Activated T-cell treated with anti-CD3 and anti-CD28 coated beads for 1 hour (primary cell): ENCODE results near the gene PAGE4.

Experiments
- DNase-seq: peaks from one replicate; pipeline ENCODE4 v3.0.0-alpha.2; 2020; ENCODE audit warnings: low read depth

The PAGE4 gene, protein sequence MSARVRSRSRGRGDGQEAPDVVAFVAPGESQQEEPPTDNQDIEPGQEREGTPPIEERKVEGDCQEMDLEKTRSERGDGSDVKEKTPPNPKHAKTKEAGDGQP

DNA sequence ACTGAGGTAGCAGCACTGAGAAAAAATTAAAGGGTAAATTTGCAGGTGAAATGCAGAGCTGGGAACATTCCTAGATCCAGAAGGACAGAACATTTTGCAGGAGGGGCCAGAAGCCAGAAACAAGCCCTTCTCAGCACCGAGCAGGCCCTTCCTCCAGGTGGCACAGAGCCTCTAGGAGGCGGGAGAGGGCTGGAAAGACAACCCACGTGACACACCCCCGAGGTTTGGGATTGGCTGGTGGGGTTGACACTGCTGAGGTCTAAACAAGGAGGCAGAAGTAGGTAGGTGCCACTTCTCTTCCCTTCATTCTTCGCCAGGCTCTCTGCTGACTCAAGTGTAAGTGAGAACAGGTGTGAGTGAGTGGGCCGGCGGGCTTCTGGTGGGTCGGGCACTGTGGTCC, at the start of gene PAGE4:
PAGE4 (plus strand) TSS at position 288 of the 400 bp plus-strand sequence. CDS start 1,126 bp downstream, outside the sequence.
- no peak for DNase-seq

DNA sequence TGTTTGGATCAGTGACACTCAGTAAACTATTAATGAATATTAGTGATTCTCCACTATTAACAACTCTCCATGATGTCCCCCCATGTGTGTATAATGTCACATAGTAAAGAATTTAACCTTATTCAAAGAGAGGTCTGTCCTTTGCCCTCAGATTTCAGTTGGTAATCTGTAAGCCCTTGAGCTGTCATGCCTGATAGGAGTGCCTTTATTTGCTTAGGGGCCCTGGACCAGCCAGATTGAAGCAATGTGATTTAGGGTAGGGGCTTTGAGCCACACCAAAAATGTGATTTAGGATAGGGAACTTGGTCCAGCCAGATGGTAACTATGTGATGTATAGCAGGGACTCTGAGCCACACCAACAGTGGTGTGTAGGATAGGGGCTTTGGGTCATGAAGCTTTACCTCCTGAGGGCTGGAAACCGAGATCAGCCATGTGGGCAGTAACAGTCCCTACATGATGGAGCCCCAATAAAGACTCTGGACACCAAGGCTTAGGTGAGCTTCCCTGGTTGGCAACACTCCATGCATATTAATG, 44.3 kb upstream of the PAGE4 start:
- DNase-seq: no peak

DNA sequence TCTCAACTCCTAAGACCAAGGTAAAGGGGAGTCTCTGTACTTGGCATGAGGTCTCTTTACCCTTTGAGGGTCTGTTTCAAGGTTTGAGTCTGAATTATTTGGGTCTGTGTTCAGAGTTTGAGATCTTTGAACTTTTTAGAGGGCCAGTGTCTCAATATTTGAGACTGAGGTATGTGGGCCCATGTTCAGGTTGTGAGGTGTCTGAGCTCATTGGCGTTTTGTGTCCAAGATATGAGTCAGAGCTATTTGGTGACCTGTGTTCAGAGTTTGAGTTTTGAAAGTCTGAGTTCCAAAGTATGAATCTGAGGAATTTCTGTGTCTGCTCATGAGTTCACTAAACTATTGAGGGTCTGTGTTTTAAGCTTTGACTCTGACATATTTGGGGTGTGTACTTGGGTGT, 36.7 kb upstream of the PAGE4 start:
- DNase-seq: no peak

DNA sequence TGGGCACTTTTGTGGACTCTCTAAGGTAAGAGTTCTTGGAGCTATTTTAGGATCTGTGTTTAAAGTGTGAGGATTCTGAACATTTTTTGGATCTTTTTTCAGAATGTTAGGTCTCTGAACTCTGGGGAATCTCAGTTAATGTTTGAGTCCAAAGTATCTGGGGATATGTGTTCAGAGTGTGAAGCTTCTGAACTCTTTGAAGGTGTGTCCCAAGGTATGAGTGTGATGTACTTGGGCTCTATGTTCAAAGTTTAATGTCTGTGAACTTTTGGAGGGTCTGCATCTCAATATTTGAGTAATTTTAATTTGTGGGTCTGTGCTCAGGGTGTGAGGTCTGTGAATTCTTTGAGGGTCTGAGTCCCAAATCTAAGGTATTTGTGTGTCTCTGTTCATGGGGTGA, 35.4 kb upstream of the PAGE4 start:
- no peak for DNase-seq

DNA sequence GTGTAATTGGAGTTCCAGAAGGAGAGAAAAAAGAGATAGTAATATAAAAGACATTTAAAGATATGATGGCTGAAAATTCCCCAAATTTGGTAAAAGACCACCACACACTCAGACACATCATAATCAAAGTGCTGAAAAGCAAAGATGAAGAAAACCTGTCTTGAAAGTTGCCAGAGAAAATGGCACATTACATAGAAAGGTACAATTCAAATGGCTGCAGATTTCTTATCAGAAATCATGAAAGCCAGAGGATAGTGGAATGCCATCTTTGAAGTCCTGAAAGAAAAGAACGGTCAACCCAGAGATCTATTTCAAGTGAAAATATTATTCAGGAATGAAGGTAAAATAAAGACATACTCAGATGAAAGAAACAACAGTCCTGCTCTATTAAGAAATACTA, 29.3 kb upstream of the PAGE4 start:
- no peak for DNase-seq

DNA sequence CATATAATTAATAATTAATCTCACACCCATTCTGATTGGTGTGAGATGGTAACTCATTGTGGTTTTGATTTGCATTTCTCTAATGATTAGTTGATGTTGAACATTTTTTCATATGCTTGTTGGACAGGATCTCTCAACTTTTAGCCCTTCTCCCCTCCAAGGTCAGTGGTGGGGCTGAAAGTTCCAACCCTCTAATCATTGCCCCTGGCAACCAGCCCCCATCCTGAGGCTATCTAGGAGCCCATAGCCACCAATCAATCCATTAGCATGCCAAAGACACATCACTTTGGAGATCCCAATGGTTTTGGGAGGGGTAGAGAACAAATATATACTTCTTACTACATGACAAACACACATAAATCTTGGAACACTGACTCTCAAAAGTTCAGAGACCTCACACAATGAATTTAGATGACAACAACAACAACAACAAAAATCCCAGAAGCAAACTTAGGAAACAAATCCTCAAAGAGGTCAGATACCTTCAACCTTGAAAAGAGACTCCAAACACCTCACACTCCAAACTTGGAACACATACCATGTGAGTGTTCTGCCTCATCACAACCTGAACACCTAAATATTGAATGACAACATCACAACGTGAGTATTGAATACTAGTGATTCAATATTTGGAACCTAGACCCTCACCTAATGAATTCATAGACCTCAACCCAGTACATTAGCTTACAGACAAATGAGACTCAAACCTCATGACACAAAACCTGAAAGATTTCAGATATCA, 19.0 kb upstream of the PAGE4 start:
- DNase-seq: no peak

DNA sequence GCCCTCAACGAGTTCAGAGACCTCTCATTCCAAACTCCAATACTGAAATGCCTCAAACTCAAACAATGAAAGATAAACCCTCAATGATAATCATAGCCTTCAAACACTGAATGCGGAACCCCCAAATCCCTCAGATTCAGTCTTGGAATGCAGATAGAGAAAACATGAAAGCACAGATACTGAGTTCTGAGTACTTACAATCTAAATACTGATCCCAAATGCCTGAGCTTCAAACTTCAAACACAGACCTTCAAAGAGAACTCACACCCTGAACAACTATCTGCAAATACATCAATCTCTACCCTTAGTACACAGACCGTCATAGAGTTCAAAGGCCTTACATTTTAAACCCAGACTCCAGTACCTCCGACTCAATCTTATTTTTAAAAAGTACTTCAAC, 16.9 kb upstream of the PAGE4 start:
- DNase-seq: no peak

DNA sequence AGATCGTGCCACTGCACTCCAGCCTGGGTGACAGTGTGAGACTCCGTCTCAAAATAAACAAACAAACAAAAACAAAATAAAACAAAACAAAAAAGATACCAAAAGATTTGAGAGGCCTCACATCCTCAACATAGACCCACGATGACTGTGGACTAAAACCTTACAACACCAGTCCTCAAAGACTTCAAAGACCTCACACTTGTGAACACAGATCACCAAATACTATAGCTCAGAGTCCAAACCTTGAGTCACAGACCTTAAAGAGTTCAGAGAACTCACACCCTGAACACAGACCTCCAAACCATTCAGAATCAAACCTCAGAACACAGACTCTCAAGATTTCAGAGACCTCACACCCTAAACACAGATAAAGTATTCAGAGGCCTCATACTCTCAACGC, 12.7 kb upstream of the PAGE4 start:
- DNase-seq: no peak

DNA sequence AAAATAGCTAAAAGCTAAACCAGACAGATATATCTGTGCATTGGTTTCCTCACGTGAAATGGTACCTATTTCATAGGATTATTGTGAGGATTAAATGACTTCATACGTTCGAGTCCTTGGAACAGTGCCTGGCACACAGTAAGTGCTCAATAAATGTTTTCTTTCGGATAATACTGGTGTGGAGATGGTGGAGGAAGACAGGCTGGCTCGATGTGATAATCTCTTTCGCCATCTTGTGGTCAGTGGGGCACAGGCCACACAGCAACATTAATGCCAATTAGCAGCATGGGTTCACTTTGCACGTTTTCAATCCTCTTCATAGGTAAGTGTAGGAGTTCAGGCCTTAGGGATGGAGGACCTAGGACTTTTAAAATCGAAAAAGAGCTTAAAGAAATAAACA, 9.3 kb downstream of the PAGE4 start:
- DNase-seq: no peak

DNA sequence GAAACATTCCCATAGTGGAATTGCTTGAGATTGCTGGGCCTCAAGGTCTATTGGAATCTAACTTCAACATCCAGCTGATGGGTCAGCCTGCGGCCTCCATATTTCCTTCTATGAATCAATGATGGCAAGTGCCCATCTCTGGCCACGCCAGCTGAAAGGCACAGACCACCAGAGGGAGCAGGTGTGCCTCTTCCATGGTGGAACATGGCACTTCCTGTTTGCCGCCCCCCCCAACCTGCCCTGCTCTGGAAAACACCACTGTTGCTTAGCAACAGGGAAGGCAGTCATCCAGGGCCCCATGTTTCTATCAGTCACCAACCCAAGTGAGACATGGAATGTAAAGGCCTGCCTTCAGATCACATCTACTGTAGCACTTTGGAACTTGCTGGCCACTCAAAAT, 11.6 kb downstream of the PAGE4 start:
- peak; percentile 1 for DNase-seq

DNA sequence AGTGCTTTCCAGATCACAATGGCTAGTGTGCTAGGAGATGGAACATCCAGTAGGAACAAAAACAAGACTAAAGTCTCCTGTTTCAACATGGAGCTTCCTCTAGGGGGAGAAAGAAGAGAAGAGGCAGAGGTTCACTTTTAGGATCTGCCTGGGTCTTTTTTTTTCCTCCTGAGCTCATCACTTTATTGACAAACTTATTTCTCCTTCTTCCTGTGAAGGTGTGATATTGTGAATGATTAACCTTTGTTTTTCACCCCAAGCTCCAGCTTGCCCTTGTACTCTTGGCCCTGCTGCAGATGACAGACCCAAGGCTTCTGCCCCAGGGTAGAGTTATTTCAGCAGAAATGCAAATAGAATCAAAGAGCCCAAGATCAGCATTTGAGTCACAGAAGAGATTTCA, 13.5 kb downstream of the PAGE4 start:
- no peak for DNase-seq

DNA sequence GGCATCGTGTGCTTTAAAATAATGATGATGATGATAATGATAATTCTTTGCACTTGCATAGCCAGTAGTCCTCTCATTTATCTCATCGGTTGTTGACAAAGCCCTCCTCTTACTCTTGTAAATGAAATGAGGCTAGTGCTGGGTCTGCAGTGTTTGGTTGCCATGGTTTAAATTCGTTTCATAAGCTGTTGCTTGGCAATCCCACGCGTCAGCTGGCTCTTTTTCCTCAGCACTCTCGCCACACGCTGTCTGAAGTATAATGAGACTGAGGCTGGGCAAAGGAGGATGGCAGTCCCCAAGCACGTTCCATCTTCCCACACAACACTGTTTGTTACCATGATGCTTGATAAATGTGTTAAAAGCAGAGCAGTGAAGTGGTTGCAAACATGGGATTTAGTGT, 15.5 kb downstream of the PAGE4 start:
- DNase-seq: no peak

DNA sequence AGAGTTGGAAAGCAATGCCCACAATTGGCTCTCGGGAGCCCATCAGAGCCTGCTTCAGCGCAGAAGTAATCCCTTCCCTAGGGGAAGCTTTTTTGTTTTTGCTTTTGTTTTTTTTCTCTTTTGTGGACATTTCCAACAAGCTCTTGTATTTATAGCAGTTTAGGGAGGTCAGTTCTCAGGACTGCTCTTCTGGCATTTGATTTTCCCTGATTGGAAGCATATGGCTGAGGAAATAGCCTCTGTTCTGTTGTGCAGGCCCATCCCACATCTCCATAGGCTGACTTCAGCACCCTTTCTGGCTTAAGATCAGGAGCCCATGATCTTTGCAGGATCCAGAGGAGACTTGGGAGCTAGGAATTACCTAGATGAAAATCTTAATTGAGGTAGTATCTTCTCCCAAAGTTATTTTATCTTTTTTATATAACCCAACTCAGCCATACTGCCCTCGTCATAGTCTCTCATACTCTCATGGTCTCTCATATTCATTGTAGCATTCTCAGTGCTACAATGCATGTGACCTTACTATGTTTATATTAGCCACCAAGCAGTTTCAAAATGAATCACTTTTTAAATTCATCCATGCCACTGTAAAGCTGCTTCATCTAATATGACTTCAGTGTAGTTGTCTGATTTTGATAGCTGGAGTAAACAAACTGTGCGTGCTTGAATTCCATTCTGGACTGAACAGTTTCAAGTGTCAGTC, 16.7 kb downstream of the PAGE4 start:
- no peak for DNase-seq

DNA sequence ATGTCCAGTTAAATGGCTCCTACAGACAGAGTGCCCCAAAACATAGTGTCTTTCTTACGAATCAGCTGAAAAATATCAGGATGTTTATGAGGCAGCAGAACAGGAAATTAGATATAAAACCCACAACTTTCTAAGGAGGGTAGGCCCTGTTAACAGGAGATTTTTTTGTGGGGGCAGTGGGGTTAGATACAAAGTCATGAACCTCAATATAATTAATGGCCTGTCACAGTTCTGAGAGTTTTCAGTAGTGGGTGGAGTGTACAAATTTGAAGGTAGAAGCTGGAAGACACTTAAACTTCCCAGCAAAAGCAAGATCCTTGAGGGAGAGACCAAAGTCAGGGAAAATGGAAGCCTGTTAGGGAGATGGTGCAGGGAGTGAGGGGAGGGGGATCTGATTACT, 17.4 kb downstream of the PAGE4 start:
- DNase-seq: no peak

DNA sequence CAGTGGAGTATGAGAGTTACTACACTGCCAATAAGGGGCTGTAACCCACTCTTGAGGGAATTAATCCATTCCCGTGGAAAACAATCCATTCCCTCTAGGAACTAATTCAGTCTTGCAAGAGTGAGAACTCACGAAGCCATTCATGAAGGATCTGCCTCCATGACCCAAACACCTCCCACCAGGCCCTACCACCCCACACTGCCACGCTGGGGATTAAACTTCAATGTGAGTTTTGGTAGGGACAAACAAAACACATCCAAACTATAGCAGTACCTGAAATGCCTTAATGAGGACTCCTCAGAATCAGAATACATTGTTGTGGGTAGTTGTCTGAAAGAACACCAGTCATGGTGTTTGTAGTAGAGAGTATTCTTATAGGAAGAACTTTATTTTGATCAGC, 19.2 kb downstream of the PAGE4 start:
- DNase-seq: no peak

DNA sequence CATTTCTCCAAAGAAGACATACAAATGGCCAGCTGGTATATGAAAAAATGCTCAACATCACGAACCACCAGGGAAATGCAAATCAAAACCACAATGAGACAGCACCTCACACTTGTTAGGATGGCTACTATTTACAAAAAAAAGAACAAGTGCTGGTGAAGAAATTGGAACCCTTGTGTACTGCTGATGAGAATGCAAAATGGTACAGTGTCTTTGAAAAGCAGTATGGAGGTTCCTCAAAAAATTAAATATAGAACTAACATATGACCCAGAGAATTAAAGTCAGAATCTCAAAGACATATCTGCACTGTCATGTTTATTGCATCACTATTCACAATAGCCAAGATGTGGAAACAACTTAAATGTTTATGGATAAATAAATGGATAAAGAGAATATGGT, 20.9 kb downstream of the PAGE4 start:
- DNase-seq: no peak

DNA sequence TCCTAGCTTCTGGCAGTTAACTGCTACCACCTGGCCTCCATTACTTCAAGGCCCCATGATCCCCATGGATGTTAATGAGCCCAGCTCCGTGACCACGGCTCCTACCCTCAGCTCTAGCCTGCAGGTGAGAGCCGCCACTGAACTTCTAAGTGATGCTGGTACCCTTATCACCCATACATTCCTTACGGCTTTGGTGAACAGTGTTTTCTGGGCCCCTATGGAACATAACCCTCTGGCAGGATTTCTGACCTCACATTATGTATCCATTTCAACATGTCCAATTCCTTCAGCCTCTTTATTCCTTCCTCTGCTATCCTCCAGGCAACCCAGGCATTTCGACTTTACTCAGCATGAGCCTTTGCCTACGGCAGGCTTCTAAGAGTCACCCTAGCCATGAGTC, 24.6 kb downstream of the PAGE4 start:
- DNase-seq: no peak

DNA sequence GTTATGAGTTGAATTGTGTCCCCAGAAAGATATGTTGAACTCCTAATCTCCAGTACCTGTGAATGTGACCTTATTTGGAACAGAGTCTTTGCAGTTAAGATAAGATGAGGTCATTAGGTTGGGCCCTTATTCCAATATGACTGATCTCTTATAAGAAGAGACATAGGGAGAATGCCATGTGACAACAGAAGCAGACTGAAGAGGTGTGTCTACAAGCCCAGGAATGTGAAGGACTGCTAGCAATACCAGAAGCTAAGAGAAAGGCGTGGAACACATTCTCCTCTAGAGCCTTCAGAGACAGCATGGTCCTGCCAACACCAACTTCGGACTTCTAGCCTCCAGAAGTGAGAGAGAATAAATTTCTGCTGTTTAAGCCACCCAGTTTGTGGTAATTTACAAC, 27.7 kb downstream of the PAGE4 start:
- DNase-seq: no peak

DNA sequence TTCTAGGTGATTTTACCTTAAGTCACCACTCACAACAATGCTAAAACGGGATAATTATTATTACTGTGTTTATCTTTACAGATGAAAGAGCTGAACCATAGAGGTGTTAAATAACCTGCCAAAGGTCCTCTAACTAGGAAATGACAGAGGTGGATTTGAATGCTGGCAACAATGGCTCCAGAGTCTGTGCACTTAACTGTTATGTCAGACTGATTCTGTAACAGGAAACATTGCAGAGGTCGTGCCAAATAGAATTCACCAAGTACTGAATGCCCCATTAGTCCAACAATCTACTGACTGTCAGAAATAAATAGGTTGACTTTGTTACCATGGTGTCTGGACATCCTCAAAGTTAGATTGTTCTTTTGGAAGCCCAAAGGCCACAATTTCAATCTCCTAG, 29.2 kb downstream of the PAGE4 start:
- DNase-seq: no peak

DNA sequence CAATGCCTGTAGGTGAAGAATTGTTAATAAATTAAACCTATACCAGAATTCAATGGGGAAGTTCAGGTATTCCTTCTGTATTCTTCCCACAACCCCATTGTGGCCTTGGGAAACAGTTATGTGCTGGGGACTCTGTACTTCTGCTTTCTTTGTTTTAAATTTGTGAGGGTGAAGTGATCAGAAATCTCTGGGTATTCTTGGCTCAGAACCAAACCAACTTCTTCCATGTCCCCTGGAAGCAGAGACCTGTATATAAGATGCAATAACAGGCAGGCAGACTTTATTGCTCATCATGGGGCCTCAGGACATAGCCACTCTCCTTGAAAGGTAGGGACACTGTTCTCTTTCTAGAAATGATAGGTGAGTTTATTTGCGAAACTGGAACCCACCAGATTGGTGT, 30.4 kb downstream of the PAGE4 start:
- no peak for DNase-seq

DNA sequence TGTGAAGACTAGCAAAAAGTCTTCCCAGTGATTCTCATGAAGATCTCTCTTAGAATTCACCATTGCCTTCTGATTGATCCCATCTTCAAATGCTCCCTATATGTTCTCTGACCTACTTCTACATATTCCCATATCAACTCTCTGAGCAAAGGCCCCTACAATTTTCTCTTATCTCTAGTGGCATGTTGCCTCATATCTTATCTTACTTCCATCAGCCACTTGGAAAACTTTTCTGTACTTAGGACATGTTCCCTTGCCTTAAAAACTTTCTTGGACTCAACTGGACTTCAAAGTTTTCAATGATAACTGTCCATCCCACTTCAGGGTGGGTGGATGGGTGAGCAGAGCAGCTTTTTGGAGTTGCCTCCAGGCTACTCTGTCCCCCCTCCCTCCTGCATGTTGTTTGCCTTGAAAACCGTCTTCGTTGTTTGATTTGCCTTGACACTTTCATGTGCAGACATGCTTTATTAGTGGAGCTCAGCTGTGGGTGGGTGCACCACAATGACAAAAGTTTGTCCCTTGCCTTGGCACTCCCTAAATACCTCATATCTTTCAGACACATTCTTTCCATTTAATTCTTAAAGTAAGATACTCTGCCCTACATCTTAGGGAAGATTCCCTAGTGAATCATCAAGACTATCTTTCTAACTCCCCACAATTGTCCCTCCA, 31.9 kb downstream of the PAGE4 start:
- no peak for DNase-seq

DNA sequence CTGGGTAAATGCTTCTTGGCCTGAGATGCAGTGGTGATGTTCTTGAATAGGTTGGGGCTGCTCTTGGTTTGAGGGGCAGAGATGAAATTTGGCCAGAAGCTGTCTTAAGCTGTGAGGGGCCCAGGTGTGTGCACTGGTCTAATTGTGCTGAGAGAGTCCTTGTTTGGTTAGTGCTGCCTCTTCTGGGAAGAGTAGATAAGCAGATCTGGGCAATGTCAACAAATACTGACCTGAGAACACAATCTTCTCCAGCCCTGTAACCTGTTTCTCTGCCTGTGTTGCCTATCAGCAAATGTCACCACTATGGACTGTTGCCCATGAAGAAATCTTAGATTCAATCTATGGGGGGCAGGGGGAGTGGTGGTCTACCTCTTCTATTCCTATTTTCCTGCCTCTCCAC, 33.0 kb downstream of the PAGE4 start:
- no peak for DNase-seq

DNA sequence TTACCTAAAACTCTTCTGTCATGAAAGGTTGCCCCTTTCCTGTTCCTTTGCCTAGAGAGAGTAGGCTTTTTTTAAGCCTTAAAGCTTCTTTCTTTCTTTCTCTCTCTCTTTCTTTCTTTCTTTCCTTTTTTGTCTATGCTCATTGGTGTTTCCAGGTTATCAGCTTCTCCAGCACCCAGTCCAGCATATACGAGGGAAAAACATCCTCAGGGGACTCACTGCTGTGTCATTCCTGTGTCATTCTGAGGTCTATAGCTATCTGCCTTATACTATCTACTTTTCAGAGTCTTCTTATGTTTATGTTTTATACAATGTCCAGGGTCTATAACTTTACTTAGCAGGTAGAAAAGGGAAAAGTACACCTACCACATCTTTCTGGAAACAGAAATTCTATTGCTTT, 39.6 kb downstream of the PAGE4 start:
- no peak for DNase-seq
